Measurements from ENCODE around the gene MLKL. TPM values are rescaled to one million over a fixed set of nuclear protein-coding genes. Genes with fewer than 3 reads are reported as not detected.

The MLKL gene
- total RNA-seq, 1 donor from 2014 or later, result 11.5 TPM

GRCh38 chr16:74623214-74623838 lies 77.3 kb downstream of the MLKL start:
- Histone ChIP-seq H3K27me3 (ENCODE audit: control insufficient read depth, insufficient read depth, low read length) (no peaks in the 10 kb centered on the region), H3K36me3 (ENCODE audit: control insufficient read depth, insufficient read depth, low read length) (peaks cover 4% of the 10 kb centered on the region), H3K4me3 (ENCODE audit: low read depth, low read length) (no peak overlapping the region)
- peak; percentile 23 for DNase-seq (ENCODE audit: low read depth)
- TF ChIP-seq, protein P1, sequence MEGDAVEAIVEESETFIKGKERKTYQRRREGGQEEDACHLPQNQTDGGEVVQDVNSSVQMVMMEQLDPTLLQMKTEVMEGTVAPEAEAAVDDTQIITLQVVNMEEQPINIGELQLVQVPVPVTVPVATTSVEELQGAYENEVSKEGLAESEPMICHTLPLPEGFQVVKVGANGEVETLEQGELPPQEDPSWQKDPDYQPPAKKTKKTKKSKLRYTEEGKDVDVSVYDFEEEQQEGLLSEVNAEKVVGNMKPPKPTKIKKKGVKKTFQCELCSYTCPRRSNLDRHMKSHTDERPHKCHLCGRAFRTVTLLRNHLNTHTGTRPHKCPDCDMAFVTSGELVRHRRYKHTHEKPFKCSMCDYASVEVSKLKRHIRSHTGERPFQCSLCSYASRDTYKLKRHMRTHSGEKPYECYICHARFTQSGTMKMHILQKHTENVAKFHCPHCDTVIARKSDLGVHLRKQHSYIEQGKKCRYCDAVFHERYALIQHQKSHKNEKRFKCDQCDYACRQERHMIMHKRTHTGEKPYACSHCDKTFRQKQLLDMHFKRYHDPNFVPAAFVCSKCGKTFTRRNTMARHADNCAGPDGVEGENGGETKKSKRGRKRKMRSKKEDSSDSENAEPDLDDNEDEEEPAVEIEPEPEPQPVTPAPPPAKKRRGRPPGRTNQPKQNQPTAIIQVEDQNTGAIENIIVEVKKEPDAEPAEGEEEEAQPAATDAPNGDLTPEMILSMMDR (IDR thresholded peaks at IDR 0.05; ENCODE audit: insufficient read depth, low read length, poor library complexity, severe bottlenecking), result peak; percentile 44

- peaks cover 4% of the 10 kb centered on the region for H3K36me3 ChIP-seq (ENCODE audit: control insufficient read depth, insufficient read depth, low read length)
- H3K27me3 ChIP-seq (ENCODE audit: control insufficient read depth, insufficient read depth, low read length), result no peaks in the 10 kb centered on the region
- TF ChIP-seq, protein P1 (IDR thresholded peaks at IDR 0.05; ENCODE audit: insufficient read depth, low read length, poor library complexity, severe bottlenecking), result no peak
- no peak for DNase-seq (ENCODE audit: low read depth)
- H3K4me3 ChIP-seq (ENCODE audit: low read depth, low read length), result no peak overlapping the region
Observed at GRCh38 chr16:74622005-74622404, 78.7 kb downstream of the MLKL start.

Other genes with a start within 250 kb of the MLKL start
- gene GLG1, start 93.7 kb downstream of the MLKL start, total RNA-seq, result 108 and 110 TPM in 2 replicates
- gene RFWD3, start 34.0 kb downstream of the MLKL start, total RNA-seq, result 25.9 and 35.4 TPM in 2 replicates
- gene FA2H, start 74.0 kb upstream of the MLKL start, total RNA-seq, result 12.4 and 12.5 TPM in 2 replicates

All from kidney epithelial cell (primary cell).